PC-3 (cell line): ENCODE data around the gene NEDD4L. TPM values are rescaled to one million over a fixed set of nuclear protein-coding genes. Genes with fewer than 3 reads are reported as not detected.

ENCODE experiments used
- ATAC-seq: fragments of 200-7000 bp; cut with Tn5 transposase; 2 replicates; pipeline ENCODE4 v1.9.1; 2020; ENCODE audit warnings: mild to moderate bottlenecking, moderate library complexity
- BruUV-seq: library from RNA; stranded (reverse); fragments of 400-500 nt; replicated peaks from 2 replicates; lab custom pipeline; 2021; lab: Mats Ljungman, UMichigan
- CTCF ChIA-PET: fragments of 300-600 bp; sonication (Branson Sonifier 250); formaldehyde crosslinking; loops from one replicate; lab custom pipeline; 2022; ENCODE audit warnings: antibody characterized with exemption; lab: Charles Lee
- POLR2A ChIA-PET: fragments of 300-600 bp; sonication (Branson Sonifier 250); formaldehyde crosslinking; loops from one replicate; lab custom pipeline; 2022; ENCODE audit warnings: antibody characterized with exemption; ENCODE audit not compliant: unreplicated experiment; lab: Charles Lee
- DNase-seq: peaks from one replicate; pipeline ENCODE4 v3.0.0-alpha.2; 2015
- H2AFZ ChIP-seq: fragments of 300-600 bp; sonication (generic); 2 replicates; pipeline ENCODE4 v1.6.0; 2016; ENCODE audit warnings: antibody characterized with exemption, low read length
- H3F3A ChIP-seq: fragments of 300-600 bp; sonication (generic); one replicate; pipeline ENCODE4 v1.6.0; 2017; ENCODE audit warnings: antibody characterized with exemption, low read length, control low read depth, mild to moderate bottlenecking; ENCODE audit not compliant: unreplicated experiment
- H3K27ac ChIP-seq: fragments of 300-600 bp; sonication (generic); 2 replicates; pipeline ENCODE4 v1.5.1; 2016; ENCODE audit warnings: mild to moderate bottlenecking, low read length
- H3K27me3 ChIP-seq: fragments of 300-600 bp; sonication (generic); 2 replicates; pipeline ENCODE4 v1.6.1; 2016; ENCODE audit warnings: low read length, mixed read lengths
- H3K36me3 ChIP-seq: fragments of 300-600 bp; sonication (generic); 2 replicates; pipeline ENCODE4 v1.6.1; 2016; ENCODE audit warnings: low read depth, mixed run types, low read length, mixed read lengths
- H3K4me1 ChIP-seq: fragments of 300-600 bp; sonication (generic); 2 replicates; pipeline ENCODE4 v1.5.1; 2016; ENCODE audit warnings: low read length; ENCODE audit not compliant: insufficient read depth
- H3K4me2 ChIP-seq: fragments of 300-600 bp; sonication (generic); 2 replicates; pipeline ENCODE4 v1.6.0; 2016; ENCODE audit warnings: low read length
- H3K4me3 ChIP-seq: fragments of 300-600 bp; sonication (generic); 2 replicates; pipeline ENCODE4 v1.5.1; 2016; ENCODE audit warnings: mild to moderate bottlenecking, low read length, mixed read lengths
- H3K79me2 ChIP-seq: fragments of 300-600 bp; sonication (generic); 2 replicates; pipeline ENCODE4 v1.6.1; 2017; ENCODE audit warnings: low read length, mixed read lengths
- H3K9ac ChIP-seq: fragments of 300-600 bp; sonication (generic); 2 replicates; pipeline ENCODE4 v1.6.0; 2016; ENCODE audit warnings: mild to moderate bottlenecking, low read length
- H3K9me2 ChIP-seq: fragments of 300-600 bp; sonication (generic); replicated peaks from 2 replicates; pipeline ENCODE4 v1.6.1; 2016; ENCODE audit warnings: mixed run types, low read length, mixed read lengths
- H3K9me3 ChIP-seq: fragments of 300-600 bp; sonication (generic); 2 replicates; pipeline ENCODE4 v1.6.1; 2016; ENCODE audit warnings: low read length, mixed read lengths
- H4K20me1 ChIP-seq: fragments of 300-600 bp; sonication (generic); 2 replicates; pipeline ENCODE4 v1.6.1; 2016; ENCODE audit warnings: low read length, mixed read lengths
- EZH2 ChIP-seq: fragments of 300-600 bp; sonication (generic); IDR thresholded peaks from one replicate; pipeline ENCODE4 v1.6.1; 2017; ENCODE audit warnings: antibody characterized with exemption, mild to moderate bottlenecking, low read length; ENCODE audit not compliant: unreplicated experiment
- EZH2phosphoT487 ChIP-seq: fragments of 300-600 bp; sonication (generic); IDR thresholded peaks from 2 replicates; pipeline ENCODE4 v1.6.1; 2018; ENCODE audit warnings: mild to moderate bottlenecking, antibody characterized with exemption, low read length, borderline replicate concordance
- intact Hi-C: fragments of 100-400 bp; cut with micrococcal nuclease; formaldehyde crosslinking; loops from 2 replicates; pipeline ENCODE4 v1.9.0; 2023
- total RNA-seq: library from RNA; depleted of rRNA; stranded (reverse); fragments of >200 nt; gene quantifications from 2 replicates; pipeline ENCODE4 v1.2.3, GENCODE V29; 2014
- TF ChIP-seq, protein P1 (sequence below): fragments of 300-600 bp; sonication (generic); conservative IDR thresholded peaks from 2 replicates; pipeline ENCODE4 v1.5.1; 2017; ENCODE audit warnings: antibody characterized with exemption, low read depth, mild to moderate bottlenecking, low read length

NEDD4L gene
- total RNA-seq, 1 experiment from 2014 or later: 105 TPM

DNA sequence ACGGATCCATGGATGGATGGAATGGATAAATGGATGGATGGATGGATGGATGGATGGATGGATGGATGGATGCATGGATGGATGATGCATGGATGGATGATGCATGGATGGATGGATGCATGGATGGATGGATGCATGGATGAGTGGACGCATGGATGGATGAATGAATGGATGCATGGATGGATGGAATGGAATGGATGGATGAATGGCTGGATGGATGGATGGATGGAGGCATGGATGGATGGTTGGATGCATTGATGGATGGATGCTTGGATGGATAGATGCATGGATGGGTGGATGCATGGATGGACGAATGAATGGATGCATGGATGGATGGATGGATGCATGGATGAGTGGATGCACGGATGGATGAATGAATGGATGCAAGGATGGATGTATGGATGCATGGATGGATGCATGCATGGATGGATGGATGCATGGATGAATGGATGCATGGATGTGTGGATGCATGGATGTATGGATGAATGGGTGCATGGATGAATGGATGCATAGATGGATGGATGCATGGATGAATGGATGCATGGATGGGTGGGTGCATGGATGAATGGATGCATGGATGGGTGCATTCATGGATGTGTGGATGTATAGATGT, 375.7 kb downstream of the NEDD4L start:
- no peak overlapping the region for H2AFZ ChIP-seq
- no peaks in the 10 kb centered on the region for H3K9me2 ChIP-seq
- no peak overlapping the region for H3K9ac ChIP-seq
- peaks cover 23% of the 10 kb centered on the region for H3K4me1 ChIP-seq
- H3K27me3 ChIP-seq: no peaks in the 10 kb centered on the region
- ChIA-PET CTCF (no interaction called here), POLR2A (no interaction called here)
- intact Hi-C loops: no loop called here
- no TSS peak for BruUV-seq
- no peaks in the 10 kb centered on the region for H3K36me3 ChIP-seq
- no peak overlapping the region for H3K27ac ChIP-seq
- no peaks in the 10 kb centered on the region for H3K79me2 ChIP-seq
- H3K4me2 ChIP-seq: no peak overlapping the region
- no peak for DNase-seq
- H3K9me3 ChIP-seq: no peaks in the 10 kb centered on the region
- H3K4me3 ChIP-seq: no peak overlapping the region
- no peaks in the 10 kb centered on the region for H4K20me1 ChIP-seq
- ATAC-seq: no peak
- no peaks in the 10 kb centered on the region for H3F3A ChIP-seq
- TF ChIP-seq EZH2 (no peak), EZH2phosphoT487 (no peak)
- TF ChIP-seq, protein P1, sequence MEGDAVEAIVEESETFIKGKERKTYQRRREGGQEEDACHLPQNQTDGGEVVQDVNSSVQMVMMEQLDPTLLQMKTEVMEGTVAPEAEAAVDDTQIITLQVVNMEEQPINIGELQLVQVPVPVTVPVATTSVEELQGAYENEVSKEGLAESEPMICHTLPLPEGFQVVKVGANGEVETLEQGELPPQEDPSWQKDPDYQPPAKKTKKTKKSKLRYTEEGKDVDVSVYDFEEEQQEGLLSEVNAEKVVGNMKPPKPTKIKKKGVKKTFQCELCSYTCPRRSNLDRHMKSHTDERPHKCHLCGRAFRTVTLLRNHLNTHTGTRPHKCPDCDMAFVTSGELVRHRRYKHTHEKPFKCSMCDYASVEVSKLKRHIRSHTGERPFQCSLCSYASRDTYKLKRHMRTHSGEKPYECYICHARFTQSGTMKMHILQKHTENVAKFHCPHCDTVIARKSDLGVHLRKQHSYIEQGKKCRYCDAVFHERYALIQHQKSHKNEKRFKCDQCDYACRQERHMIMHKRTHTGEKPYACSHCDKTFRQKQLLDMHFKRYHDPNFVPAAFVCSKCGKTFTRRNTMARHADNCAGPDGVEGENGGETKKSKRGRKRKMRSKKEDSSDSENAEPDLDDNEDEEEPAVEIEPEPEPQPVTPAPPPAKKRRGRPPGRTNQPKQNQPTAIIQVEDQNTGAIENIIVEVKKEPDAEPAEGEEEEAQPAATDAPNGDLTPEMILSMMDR: no peak

DNA sequence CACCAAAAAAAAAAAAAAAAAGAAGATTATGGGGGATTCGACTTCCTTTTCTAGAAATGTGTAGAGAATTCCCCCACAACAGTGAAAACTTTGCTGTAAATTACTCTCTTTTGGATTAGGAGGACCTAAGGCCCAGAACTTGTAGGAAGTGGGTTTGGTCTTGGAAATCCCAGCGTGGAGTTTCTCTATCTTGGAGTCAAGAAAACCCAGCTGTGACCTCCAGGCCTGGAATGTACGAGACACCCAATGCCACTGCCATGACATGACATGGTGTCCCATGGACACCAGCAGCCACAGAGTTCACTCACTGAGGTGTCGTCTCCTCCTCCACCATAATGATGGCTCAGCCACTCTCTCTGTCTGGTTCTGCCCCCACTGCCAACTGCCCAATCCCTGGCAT, 382.6 kb downstream of the NEDD4L start:
- no peaks in the 10 kb centered on the region for H4K20me1 ChIP-seq
- no TSS peak for BruUV-seq
- H3K9ac ChIP-seq: no peak overlapping the region
- H3K27me3 ChIP-seq: no peaks in the 10 kb centered on the region
- H2AFZ ChIP-seq: no peak overlapping the region
- no peaks in the 10 kb centered on the region for H3K79me2 ChIP-seq
- no peaks in the 10 kb centered on the region for H3K9me2 ChIP-seq
- H3K4me3 ChIP-seq: no peak overlapping the region
- H3F3A ChIP-seq: no peaks in the 10 kb centered on the region
- no peaks in the 10 kb centered on the region for H3K9me3 ChIP-seq
- no peak overlapping the region for H3K27ac ChIP-seq
- ChIA-PET CTCF (no interaction called here), POLR2A (no interaction called here)
- intact Hi-C loops: no loop called here
- H3K4me2 ChIP-seq: no peak overlapping the region
- H3K36me3 ChIP-seq: no peaks in the 10 kb centered on the region
- ATAC-seq (no peak), DNase-seq (no peak)
- TF ChIP-seq EZH2 (no peak), EZH2phosphoT487 (no peak)
- TF ChIP-seq, protein P1: no peak
- H3K4me1 ChIP-seq: no peaks in the 10 kb centered on the region

DNA sequence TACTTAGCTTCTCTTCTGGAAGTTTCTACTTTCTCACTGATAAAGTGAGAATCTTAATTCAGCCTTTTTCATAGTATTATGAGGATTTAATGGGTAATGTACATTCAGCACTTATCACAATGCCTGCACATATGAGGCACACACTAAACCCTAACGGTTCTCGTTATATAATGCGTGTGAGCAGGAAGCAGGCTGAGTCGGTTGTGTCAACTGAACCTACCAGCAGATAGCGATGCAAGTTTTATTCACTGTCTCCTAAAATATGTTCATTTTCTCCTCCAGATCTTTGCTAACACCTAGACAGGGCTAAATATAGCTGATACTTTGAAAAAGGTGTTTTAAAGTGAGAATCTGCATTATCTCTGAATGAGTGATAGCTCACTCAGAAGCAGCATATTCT, 383.3 kb downstream of the NEDD4L start:
- Histone ChIP-seq H3K27ac (no peak overlapping the region), H3K9ac (no peak overlapping the region), H3K4me2 (no peak overlapping the region), H4K20me1 (no peaks in the 10 kb centered on the region), H2AFZ (no peak overlapping the region), H3K9me3 (no peaks in the 10 kb centered on the region), H3K4me3 (no peak overlapping the region), H3K9me2 (no peaks in the 10 kb centered on the region), H3F3A (no peaks in the 10 kb centered on the region), H3K79me2 (no peaks in the 10 kb centered on the region), H3K4me1 (no peaks in the 10 kb centered on the region), H3K27me3 (no peaks in the 10 kb centered on the region), H3K36me3 (no peaks in the 10 kb centered on the region)
- no TSS peak for BruUV-seq
- TF ChIP-seq, protein P1: no peak
- TF ChIP-seq EZH2phosphoT487 (no peak), EZH2 (no peak)
- ChIA-PET CTCF (no interaction called here), POLR2A (no interaction called here)
- intact Hi-C loops: no loop called here
- DNase-seq: no peak
- no peak for ATAC-seq
